HG03439 (cell line): ENCODE data around the gene OR52B2.

Source experiments
- ATAC-seq: cut with Tn5 transposase; IDR thresholded peaks from one replicate; pipeline ENCODE4 v1.9.1; 2021; ENCODE audit warnings: mild to moderate bottlenecking, moderate library complexity; ENCODE audit not compliant: unreplicated experiment

Gene OR52B2

DNA sequence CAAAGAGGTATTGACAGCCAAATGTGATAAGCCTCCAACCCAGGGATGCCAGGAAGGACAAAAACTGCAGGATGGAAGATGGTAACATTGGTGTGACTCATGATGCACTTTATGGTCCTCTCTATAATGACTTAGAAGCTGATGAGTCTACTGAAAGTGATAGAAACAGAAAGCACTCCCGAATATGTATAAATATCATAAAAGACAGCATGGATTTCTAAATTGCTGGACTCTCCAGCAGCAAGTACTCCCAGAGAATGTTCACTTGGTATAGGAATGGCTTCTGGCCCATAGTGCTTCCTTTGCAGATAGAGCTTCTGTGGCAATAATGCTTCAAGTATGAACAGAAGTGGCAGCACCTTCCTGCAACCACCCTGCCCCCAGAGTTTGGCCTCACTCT lies at the start of gene OR52B2:
Gene OR52B2 (minus strand): TSS at position 101 of the 400 bp plus-strand sequence. CDS start 0 bp downstream, at position 101.
- ATAC-seq = no peak

DNA sequence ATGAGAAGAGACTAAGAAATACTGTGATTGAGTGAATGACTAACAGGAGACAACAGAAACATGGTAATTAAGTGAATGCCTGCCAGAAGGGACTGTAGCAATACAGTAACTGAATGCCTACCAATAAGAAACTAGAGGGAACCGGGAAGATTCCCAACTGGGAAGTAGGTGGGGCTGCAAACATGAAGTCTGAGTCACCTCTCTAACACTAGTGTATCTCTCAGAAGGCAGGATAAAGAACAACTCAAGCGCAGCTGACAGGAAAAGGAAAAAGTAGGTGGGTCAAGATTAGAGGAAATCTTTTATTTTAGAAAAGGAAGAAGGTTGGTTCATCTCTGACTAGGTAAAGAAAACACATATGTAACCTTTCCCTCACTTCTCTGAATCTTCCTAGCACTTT lies 49.2 kb upstream of the OR52B2 start:
- ATAC-seq = no peak

DNA sequence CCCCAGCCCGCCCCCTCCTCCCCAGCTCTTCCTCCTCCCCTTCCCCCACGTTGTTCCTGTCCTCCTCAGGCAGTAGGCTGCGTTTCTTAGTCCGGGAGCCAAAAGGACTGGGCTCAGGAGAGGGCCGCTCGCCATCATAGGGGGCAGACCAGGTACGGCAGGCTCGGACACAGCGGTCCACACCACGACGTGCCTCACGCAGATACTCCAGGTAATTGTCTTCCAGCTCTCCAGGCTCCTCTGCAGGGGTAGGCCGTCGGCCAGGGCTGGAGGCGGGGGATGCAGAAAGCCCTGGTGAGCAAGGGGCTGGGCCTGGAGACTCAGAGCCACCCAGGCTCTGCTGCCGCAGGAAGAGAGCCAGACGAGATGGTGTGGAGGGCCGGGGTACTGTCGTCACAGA lies 47.6 kb upstream of the OR52B2 start:
- no peak for ATAC-seq

DNA sequence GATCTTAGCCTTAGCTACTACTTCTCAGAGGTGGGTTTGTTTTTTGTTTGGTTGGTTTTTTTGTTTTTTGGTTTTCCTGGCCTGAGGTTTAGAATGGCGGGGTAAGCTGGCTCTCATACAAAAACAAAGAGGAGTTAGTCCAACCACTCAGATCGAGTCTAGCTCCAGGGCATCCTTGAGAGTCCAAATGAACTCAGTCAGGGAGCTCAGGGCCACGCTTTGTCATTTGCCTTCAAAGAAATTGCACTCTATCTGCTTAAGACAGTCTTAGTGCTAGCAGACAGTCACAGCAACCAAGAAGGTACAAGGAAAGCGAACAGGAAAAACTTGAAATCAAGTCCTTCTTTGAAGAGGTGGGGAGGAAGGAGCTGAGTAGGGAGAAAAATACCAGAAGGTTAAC lies 46.4 kb upstream of the OR52B2 start:
- ATAC-seq = no peak

DNA sequence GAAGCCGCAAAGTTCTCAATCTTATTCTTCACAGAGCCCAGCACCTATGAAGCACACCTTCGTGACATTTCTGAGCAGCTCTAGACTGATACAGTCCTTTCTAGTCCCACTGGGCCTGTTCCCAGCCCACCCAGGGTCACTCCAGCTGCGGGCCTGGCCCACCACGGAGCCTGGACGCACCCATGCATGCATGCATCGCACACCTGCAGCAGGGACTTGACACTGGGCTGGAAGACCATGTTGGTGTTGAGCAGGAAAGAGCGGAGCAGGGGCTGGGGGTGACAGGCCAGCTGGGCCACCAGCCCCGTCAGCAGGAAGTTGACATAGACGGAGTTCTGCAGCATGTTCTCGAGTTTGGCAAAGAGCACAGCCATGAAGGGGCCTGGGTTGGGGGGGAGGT lies 44.4 kb upstream of the OR52B2 start:
- no peak for ATAC-seq

DNA sequence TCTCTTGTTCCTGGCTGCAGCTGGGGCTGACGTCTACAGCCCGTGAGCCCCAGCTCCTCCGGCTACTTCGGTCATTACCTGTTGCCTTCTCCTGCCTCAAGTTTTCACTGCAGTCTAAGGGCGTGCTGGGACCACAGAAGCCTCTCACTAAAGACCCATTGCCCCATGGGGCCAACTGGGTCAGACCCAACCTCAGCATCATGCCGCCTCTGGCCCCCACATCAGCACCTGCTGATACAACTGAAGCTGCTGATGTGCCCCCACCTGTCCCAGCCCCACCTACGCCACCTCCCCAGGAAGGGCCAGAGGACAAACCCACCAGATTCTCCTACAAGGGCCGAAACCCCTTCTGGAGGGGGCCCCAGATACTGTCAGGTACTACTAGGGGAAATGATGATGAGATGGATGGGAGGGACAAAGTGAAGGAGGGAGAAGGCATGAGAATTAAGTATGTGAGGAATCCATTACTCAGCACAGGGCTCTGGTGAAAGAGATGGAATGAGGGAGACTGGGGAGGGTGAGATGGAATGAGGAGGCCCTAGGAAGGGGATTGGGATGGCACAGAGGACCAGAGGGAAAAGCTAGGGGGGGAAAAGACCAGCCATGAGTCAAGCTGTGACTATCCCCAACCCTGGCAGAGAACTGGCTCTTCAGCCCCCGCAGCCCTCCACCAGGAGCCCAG lies 40.3 kb upstream of the OR52B2 start:
- no peak for ATAC-seq

DNA sequence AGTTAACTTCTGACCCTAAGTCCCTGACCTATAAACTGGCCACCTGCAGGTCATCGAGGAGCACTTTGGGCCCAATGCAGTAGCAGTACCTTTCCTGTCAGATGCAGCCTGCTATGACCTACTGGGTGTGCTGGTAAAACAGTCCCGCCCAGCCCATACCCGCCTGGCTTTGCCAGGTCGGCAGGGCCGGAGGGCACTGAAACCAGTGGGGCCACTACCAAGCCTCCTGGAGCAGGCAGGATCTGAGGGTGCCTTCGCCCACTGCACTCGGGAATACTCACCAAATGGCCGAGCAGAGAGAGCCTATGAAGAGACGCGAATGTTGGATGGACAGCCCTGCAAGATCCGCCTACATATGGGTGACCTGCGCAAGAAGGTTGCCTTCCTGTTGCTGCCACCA lies 39.7 kb upstream of the OR52B2 start:
- ATAC-seq = no peak

DNA sequence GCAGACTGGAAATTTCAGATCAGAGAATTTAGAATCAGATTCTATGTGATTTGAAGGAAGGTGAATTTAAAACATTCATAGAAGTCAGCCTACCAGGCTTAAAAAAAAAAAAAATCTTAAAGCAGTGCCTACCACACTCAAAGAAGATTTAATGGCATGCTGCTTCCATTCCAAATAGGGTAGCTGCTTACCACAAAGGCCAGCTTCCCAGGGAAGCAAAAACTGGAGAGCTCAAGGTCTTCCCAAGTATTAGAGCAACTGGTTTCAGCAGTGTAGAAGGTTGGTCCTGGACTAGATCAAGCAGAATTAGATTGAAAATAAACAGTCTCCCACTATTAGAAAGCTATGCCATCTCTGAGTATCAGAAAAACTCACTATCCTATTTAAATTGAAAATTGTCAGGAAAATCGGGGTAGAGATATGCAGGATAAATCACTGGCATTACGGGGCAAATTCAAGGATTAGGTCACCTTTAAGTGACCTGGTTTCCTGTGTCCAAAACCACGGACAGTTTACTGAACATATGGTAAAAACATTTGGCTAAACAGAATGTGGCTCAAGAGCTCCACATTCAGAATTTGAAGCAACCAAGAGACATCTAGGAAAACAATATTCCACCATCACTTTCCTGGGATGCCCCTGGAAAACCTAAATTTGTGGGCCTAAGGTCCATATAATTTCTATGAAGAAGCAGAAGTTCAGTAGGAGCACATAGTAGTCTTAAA lies 36.5 kb upstream of the OR52B2 start:
- no peak for ATAC-seq

DNA sequence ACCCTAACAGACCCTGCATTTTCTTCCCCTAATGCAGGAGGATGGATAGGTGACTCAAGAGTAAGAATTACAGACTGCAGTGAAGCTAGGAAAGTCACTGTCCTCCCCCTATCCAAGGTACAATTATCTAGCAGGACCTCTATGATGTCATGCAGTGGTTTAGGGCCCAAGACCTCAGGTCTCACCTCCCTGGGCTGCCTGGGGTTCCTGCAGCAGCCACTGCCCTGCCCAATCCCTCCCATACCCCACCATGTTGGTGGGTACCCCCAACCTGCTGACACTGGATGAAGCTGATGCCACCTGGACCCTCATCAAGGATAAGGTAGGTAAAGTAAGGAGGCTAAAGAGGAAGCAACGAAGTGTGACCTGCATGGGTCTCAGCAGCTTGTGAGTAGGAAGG lies 35.2 kb upstream of the OR52B2 start, which contains the start of gene C11orf42:
Gene C11orf42 (plus strand): TSS at position 192 of the 400 bp plus-strand sequence. CDS start 59 bp downstream, at position 251.
- no peak for ATAC-seq

DNA sequence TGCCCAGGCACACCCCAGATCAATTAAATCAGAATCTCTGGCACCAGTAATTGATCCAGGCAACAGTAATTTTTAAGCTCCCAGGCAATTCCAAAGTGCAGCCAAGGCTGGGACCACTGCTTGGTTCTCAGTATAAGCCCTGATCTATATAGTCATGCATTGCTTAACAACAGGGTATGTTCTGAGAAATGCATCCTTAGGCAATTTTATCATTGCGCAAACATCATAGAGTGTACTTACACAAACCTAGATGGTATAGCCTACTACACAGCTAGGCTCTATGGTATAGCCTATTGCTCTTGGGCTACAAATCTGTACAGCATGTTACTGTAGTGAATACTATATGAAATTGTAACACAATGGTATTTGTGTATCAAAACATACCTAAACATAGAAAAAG lies 34.6 kb upstream of the OR52B2 start:
- ATAC-seq = no peak

DNA sequence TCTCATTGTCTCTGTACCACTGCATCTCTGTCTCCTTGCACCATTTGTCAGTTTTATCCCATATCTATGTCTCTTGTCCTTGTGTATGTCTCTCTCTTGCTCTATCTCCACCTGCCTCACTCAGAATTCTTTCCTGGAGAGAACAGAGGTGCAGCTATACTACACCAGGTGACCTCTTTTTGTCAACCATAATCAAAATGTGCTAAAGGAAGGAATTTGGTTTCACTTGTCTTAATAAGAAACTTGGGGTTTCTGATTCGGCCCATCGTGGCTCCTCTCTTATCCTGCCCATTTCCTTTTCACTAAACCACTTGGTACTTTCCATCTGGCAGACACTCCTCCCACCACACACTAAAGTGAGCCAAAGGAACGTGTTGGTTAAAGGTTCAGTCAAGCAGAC lies 33.2 kb upstream of the OR52B2 start:
- no peak for ATAC-seq

DNA sequence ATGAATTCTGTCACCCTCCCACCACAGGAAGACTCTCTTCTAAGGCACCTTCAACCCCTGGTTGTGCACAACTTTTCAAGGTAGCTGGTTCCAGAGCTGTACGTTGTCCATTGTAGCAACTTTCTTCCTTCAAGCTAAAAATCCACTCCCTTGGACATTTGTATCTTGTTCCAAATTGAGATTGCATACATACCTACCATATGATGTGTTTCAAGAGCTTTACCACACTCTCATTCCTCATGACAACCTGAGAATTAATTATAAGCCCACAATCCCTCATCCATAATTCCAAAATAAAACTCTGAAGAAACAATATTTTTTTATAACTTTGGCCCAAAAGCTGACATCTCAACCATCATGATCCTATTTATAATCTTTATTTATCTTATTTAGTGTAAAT lies 31.9 kb upstream of the OR52B2 start:
- no peak for ATAC-seq

DNA sequence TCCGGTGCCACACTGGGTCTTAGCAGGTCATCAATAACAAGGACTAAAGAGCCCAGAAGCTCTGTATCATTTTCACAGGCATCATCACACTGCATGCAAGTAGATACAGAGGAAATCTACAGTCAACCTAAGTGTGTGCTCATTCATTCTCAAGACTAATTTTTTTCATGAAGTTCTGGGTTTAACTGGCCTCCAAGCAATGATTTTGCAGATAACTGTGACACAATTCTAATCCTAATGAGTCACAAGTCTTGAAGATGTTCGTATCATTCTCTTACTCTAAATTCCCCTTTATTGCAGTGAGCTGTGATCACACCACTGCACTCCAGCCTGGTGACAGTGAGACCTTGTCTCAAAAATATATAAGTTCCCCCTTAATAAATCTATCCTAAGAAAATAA lies 31.4 kb upstream of the OR52B2 start:
- no peak for ATAC-seq

DNA sequence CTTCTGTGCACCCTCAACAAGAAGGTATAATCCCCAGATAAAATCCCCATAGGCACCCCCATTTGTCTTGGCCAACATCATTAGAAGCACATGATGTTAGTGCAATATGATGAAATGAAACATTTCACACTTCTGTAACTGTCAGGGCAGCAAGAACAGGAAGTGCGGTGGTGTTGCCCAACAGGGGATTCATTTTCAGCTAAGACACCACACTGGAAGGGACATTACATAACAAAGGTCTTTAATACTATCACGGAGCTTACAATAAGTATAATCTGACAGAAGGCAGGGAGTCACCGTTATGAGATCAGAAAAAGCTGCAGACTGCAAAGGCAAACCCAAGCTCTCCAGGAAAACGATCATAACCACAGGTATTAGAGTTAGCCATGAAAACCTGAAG lies 30.8 kb upstream of the OR52B2 start:
- ATAC-seq = no peak

DNA sequence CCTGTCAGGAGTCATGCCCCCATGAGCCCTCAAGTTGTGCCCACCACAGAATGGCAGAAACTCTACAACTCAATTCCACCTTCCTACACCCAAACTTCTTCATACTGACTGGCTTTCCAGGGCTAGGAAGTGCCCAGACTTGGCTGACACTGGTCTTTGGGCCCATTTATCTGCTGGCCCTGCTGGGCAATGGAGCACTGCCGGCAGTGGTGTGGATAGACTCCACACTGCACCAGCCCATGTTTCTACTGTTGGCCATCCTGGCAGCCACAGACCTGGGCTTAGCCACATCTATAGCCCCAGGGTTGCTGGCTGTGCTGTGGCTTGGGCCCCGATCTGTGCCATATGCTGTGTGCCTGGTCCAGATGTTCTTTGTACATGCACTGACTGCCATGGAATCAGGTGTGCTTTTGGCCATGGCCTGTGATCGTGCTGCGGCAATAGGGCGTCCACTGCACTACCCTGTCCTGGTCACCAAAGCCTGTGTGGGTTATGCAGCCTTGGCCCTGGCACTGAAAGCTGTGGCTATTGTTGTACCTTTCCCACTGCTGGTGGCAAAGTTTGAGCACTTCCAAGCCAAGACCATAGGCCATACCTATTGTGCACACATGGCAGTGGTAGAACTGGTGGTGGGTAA lies 29.2 kb upstream of the OR52B2 start, which contains the start of gene OR52W1:
Gene OR52W1 (plus strand): TSS at position 51 of the 637 bp plus-strand sequence. CDS start 0 bp downstream, at position 51.
- no peak for ATAC-seq

DNA sequence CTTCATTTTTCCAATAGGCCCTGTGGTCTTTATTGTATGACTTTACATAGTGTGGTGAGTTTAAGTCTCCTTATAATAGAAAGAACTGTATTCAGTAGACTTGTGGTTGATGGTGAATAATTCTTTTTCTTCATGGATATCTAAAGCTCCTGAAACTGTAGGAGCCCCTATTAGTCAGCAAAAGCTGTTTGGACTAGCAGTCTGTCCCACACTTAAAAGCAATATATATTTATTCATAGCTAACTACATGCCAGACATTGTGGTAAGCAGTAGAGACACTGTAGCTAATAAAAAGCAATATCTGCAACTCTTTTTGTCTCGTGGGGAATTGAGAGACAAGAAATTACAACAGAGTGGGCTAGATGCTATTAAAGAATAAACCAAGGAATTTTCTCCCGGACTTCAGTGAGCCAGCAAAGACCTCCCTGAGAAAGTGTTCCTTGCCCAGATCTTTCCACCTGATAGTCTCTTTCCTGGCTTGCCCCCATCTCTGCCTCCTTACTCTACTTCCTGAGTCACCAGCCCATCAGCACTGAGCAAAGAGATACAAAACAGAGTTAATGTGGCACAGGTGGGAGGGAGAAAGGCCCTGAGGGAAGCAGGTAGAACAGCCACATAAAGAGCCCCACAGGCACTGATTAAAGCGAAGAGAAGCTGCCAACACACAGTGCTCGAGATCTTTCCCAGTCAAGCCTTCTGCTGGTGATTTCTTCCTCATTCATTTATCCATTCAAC lies 27.5 kb upstream of the OR52B2 start:
- no peak for ATAC-seq

DNA sequence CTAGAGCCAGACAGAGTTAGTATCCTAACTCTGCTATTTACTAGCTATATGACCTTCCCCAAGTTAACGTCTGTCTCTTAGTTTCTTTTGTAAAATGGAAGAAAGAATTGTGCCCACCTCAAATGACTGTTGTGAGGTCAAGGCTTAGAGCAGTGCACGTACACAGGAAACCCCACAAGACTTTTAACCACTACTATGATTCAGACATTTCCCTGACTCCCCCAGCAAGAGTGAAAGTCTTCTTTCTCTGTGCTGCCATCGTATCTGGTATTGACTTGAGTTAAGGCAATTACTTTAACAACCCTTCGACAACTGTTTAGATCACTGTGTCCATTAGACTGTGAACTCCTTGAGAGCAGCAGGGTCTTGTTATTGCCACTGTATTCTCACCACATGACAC lies 26.3 kb upstream of the OR52B2 start:
- ATAC-seq = no peak

DNA sequence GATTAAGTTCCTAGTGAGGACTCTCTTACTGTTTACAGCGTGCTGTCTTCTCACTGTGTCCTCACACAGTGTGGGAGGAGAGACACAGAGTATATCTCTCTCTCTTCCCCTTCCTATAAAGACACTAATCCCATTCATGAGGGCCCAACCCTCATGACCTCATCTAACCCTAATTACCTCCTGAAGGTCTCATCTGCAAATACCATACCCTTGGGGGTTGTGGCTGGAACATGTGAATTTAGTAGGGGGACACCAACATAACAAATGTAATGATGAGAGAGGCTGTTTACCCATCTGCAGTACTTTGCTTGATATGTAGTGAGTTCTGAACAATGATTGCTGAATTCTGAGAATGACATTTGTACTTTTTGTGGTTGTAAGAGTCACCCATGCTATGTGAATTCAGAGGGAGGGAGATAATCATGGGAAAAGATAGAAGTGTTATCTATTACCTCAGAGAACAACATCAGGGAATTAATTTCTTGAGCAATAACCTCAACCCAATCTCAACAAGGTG lies 24.0 kb upstream of the OR52B2 start:
- no peak for ATAC-seq

DNA sequence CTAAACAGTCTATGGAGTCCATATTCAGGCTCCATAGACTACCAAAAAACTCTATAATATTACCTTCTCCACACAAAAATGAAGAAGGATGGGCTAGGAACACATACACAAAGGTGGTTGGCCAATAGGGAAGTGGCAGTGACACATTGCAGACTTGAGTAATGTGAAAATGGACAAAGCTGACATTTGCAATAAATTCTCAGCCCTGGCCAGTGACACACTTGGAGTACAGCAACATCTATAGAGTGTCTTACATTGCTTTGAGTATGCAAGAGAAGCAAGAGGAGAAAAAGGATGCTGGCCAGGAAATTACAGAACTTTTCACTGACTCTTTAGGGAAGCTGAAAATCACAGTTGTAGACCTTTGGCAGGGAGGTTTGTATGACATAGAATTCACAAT lies 21.6 kb upstream of the OR52B2 start:
- ATAC-seq = no peak

DNA sequence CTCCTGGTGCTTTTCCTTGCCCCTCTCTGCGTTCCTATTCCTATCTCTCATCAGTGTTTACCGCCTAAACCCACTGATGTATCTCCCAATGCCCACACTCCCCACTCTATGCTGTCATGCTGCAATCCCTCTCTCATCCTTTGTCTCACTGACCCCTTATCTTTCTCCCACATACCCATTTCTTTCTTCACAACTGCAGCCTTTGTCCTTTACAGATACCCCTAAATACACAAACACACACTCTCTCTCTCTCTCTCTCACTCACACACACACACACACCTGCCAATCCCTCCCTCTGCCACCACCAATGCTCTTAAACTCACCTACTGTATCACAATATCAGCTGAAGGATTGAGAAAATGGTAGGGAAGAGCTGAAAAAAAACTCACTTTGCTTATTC lies 5.3 kb upstream of the OR52B2 start:
- no peak for ATAC-seq
